OCI-LY3 (cell line): ENCODE data around the gene ATPAF2.

Experiments
- EZH2phosphoT487 ChIP-seq: fragments of 200-600 bp; shearing (Covaris generic); IDR thresholded peaks from 2 replicates; pipeline ENCODE4 v1.6.1; 2018; ENCODE audit warnings: antibody characterized with exemption, mixed run types, low read depth
- TF ChIP-seq, protein P1 (sequence below): fragments of 200-600, 300-600 bp; sonication (generic); IDR thresholded peaks from 2 replicates; pipeline ENCODE4 v1.5.1; 2014; ENCODE audit warnings: antibody characterized with exemption, low read length, low read depth

DNA sequence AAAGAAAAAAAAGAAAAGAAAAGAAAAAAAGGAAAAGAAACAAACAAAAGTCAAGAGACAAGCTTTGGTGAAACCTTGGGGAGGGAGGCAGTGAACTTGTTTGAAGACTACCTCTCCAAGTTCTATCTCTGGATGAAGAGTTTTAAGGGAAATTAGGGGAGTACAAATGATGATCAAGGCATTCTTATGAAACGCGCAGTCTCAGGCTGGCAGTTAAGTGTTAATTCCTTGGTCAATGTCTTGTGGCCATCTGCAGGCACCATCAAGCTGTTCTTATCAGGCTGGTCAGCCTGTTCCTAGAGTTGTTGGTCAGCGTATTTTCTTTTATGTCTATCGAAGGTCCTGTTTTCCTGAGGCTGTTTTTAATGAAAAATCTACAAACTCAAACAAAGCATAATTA is 40.6 kb upstream of the ATPAF2 start:
- TF ChIP-seq, protein P1, sequence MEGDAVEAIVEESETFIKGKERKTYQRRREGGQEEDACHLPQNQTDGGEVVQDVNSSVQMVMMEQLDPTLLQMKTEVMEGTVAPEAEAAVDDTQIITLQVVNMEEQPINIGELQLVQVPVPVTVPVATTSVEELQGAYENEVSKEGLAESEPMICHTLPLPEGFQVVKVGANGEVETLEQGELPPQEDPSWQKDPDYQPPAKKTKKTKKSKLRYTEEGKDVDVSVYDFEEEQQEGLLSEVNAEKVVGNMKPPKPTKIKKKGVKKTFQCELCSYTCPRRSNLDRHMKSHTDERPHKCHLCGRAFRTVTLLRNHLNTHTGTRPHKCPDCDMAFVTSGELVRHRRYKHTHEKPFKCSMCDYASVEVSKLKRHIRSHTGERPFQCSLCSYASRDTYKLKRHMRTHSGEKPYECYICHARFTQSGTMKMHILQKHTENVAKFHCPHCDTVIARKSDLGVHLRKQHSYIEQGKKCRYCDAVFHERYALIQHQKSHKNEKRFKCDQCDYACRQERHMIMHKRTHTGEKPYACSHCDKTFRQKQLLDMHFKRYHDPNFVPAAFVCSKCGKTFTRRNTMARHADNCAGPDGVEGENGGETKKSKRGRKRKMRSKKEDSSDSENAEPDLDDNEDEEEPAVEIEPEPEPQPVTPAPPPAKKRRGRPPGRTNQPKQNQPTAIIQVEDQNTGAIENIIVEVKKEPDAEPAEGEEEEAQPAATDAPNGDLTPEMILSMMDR, result no peak
- no peak for TF ChIP-seq EZH2phosphoT487
